H1 (cell line): ENCODE data around the gene EPB41L2. TPM values are rescaled to one million over a fixed set of nuclear protein-coding genes. Genes with fewer than 3 reads are reported as not detected.
A peak's percentile ranks its signal among the peaks of the same experiment; 100 is the strongest.

Source experiments
- CTCF ChIA-PET: fragments of 300-600 bp; sonication (Branson Sonifier 250); formaldehyde crosslinking; loops from one replicate; lab custom pipeline; 2021; ENCODE audit not compliant: partially characterized antibody; lab: Charles Lee
- POLR2A ChIA-PET: fragments of 300-600 bp; sonication (Branson Sonifier 250); formaldehyde crosslinking; loops from one replicate; lab custom pipeline; 2021; ENCODE audit warnings: inconsistent platforms; ENCODE audit not compliant: partially characterized antibody; lab: Charles Lee
- DNase-seq, 2 experiments: peaks; one replicate each; pipeline versions ENCODE4 v3.0.0 to v3.0.0-alpha.2; 2010 to 2022; ENCODE audit warnings: low spot score in 2 of 2, low read depth in 1 of 2, mixed read lengths in 1 of 2
- FAIRE-seq: peaks from 2 replicates; lab custom pipeline; 2011; peaks lifted over from hg19 to GRCh38; lab: Jason Lieb, UNC
- H2AFZ ChIP-seq: 2 replicates; pipeline ENCODE4 v1.8.1; 2012; ENCODE audit warnings: low read length, inconsistent platforms
- H2AK5ac ChIP-seq: 2 replicates; pipeline ENCODE4 v1.6.1; 2013; ENCODE audit warnings: low read depth, low read length
- H2BK120ac ChIP-seq: replicated peaks from 2 replicates; pipeline ENCODE3; 2013; ENCODE audit warnings: low read depth, low read length, inconsistent platforms
- H2BK12ac ChIP-seq: 2 replicates; pipeline ENCODE4 v1.6.1; 2013; ENCODE audit warnings: low read depth, low read length
- H2BK15ac ChIP-seq: 2 replicates; pipeline ENCODE4 v1.6.1; 2013; ENCODE audit warnings: low read length
- H2BK20ac ChIP-seq: 2 replicates; pipeline ENCODE4 v1.6.1; 2013; ENCODE audit warnings: low read length
- H2BK5ac ChIP-seq: 2 replicates; pipeline ENCODE4 v1.6.1; 2013; ENCODE audit warnings: low read depth, low read length
- H3K14ac ChIP-seq: 2 replicates; pipeline ENCODE4 v1.6.1; 2013; ENCODE audit warnings: inconsistent platforms; ENCODE audit not compliant: insufficient read length
- H3K18ac ChIP-seq: 2 replicates; pipeline ENCODE4 v1.6.1; 2013; ENCODE audit warnings: low read length; ENCODE audit errors: extremely low read depth
- H3K23ac ChIP-seq: 2 replicates; pipeline ENCODE4 v1.6.1; 2013; ENCODE audit warnings: inconsistent platforms; ENCODE audit not compliant: insufficient read length
- H3K23me2 ChIP-seq: 2 replicates; pipeline ENCODE4 v1.6.1; 2013; ENCODE audit warnings: low read depth, low read length
- H3K27ac ChIP-seq: 2 replicates; pipeline ENCODE4 v1.6.1; 2011; ENCODE audit warnings: low read depth, low read length, inconsistent platforms
- H3K27me3 ChIP-seq, 4 experiments: replicated peaks in 1 of 4; 1 replicate in 1 of 4; 2 replicates in 3 of 4; pipeline versions ENCODE4 v1.6.1 to v1.8.1; 2011 to 2013; ENCODE audit warnings: low read length in 3 of 4, mild to moderate bottlenecking in 3 of 4, inconsistent platforms in 2 of 4, mixed read lengths in 2 of 4, moderate library complexity in 1 of 4; ENCODE audit not compliant: control insufficient read depth in 3 of 4, insufficient read depth in 3 of 4; ENCODE audit errors: extremely low read depth in 1 of 4
- H3K36me3 ChIP-seq, 4 experiments: 2 replicates each; pipeline versions ENCODE4 v1.6.1 to v1.8.1; 2011 to 2013; ENCODE audit warnings: mild to moderate bottlenecking in 4 of 4, low read length in 3 of 4, moderate library complexity in 2 of 4, control low read depth in 1 of 4, inconsistent platforms in 1 of 4; ENCODE audit not compliant: insufficient read depth in 4 of 4, control insufficient read depth in 2 of 4
- H3K4ac ChIP-seq: replicated peaks from 2 replicates; pipeline ENCODE3; 2013; ENCODE audit warnings: low read length, low read depth, mixed read lengths, inconsistent platforms; ENCODE audit not compliant: insufficient read length
- H3K4me1 ChIP-seq, 4 experiments: replicated peaks in 1 of 4; 1 replicate in 1 of 4; 2 replicates in 3 of 4; pipeline versions ENCODE4 v1.6.1 to v1.8.1; 2011 to 2013; ENCODE audit warnings: low read length in 3 of 4, inconsistent platforms in 2 of 4, mixed read lengths in 1 of 4; ENCODE audit not compliant: insufficient read depth in 4 of 4, control insufficient read depth in 3 of 4
- H3K4me2 ChIP-seq, 2 experiments: 2 replicates each; pipeline versions ENCODE4 v1.6.1 to v1.8.1; 2011 to 2013; ENCODE audit warnings: low read depth in 2 of 2, low read length in 2 of 2, control low read depth in 1 of 2, inconsistent platforms in 1 of 2, mild to moderate bottlenecking in 1 of 2; ENCODE audit not compliant: insufficient read depth in 1 of 2
- H3K4me3 ChIP-seq, 4 experiments: fragments of 200-600, 300-600 bp in 1 of 4; sonication (generic), shearing (Covaris generic), sonication (Bioruptor Twin) in 1 of 4; 2 replicates each; pipeline versions ENCODE4 v1.5.1 to v1.8.1; 2011 to 2016; ENCODE audit warnings: low read length in 4 of 4, low read depth in 3 of 4, control low read depth in 2 of 4, inconsistent platforms in 2 of 4, mild to moderate bottlenecking in 2 of 4, mixed read lengths in 1 of 4, moderate library complexity in 1 of 4; ENCODE audit not compliant: insufficient read depth in 2 of 4; ENCODE audit errors: extremely low read depth in 1 of 4
- H3K56ac ChIP-seq: replicated peaks from 2 replicates; pipeline ENCODE3; 2013; ENCODE audit warnings: low read depth, mild to moderate bottlenecking, mixed read lengths, low read length, inconsistent platforms; ENCODE audit not compliant: insufficient read length
- H3K79me1 ChIP-seq: 2 replicates; pipeline ENCODE4 v1.6.1; 2013; ENCODE audit warnings: low read depth, low read length, control low read depth
- H3K79me2 ChIP-seq, 2 experiments: 2 replicates each; pipeline versions ENCODE4 v1.6.1 to v1.8.1; 2012 to 2013; ENCODE audit warnings: low read length in 2 of 2, mild to moderate bottlenecking in 2 of 2, inconsistent platforms in 1 of 2; ENCODE audit not compliant: insufficient read depth in 2 of 2, control insufficient read depth in 1 of 2
- H3K9ac ChIP-seq, 4 experiments: replicated peaks in 1 of 4; 1 replicate in 1 of 4; 2 replicates in 3 of 4; pipeline versions ENCODE4 v1.6.1 to v1.8.1; 2011 to 2013; ENCODE audit warnings: low read depth in 3 of 4, low read length in 3 of 4, control low read depth in 2 of 4, mild to moderate bottlenecking in 2 of 4, moderate library complexity in 2 of 4, inconsistent platforms in 1 of 4; ENCODE audit errors: extremely low read depth in 1 of 4
- H3K9me3 ChIP-seq, 2 experiments: 2 replicates each; pipeline versions ENCODE4 v1.6.1 to v1.8.1; 2012 to 2013; ENCODE audit warnings: mild to moderate bottlenecking in 2 of 2, moderate library complexity in 2 of 2, control low read depth in 1 of 2, inconsistent platforms in 1 of 2, low read depth in 1 of 2, low read length in 1 of 2, mixed read lengths in 1 of 2; ENCODE audit not compliant: insufficient read depth in 2 of 2
- H4K20me1 ChIP-seq, 2 experiments: replicated peaks in 1 of 2; 2 replicates each; pipeline versions ENCODE3 to v1.8.1; 2011 to 2013; ENCODE audit warnings: inconsistent platforms in 2 of 2, low read length in 2 of 2, mild to moderate bottlenecking in 1 of 2; ENCODE audit not compliant: insufficient read depth in 2 of 2, control insufficient read depth in 1 of 2
- H4K5ac ChIP-seq: 2 replicates; pipeline ENCODE4 v1.6.1; 2013; ENCODE audit warnings: low read length, low read depth, mixed read lengths, inconsistent platforms; ENCODE audit not compliant: insufficient read length
- H4K8ac ChIP-seq: 2 replicates; pipeline ENCODE4 v1.8.0; 2013; ENCODE audit warnings: mild to moderate bottlenecking, moderate library complexity, low read length, inconsistent platforms; ENCODE audit not compliant: insufficient read depth; ENCODE audit errors: extremely low read depth
- H4K91ac ChIP-seq: replicated peaks from 2 replicates; pipeline ENCODE3; 2013; ENCODE audit warnings: low read length, mixed read lengths, inconsistent platforms; ENCODE audit not compliant: insufficient read length
- BCL11A ChIP-seq, 2 experiments: IDR thresholded peaks; one replicate each; pipeline ENCODE4 v1.6.1; 2011; ENCODE audit warnings: low read depth in 2 of 2, low read length in 2 of 2, mild to moderate bottlenecking in 2 of 2
- WGBS, 2 experiments: shearing (Covaris generic) in 1 of 2; methylation state at CpG; one replicate each; pipeline versions ENCODE4 v1.1.6 to v1.1.7; 2013 to 2015; ENCODE audit warnings: low lambda C conversion rate in 2 of 2, mixed read lengths in 2 of 2, inconsistent platforms in 1 of 2, low coverage in 1 of 2, missing lambda C conversion rate in 1 of 2; ENCODE audit not compliant: insufficient replicate concordance in 2 of 2, insufficient coverage in 1 of 2, insufficient read length in 1 of 2; ENCODE audit errors: extremely low coverage in 1 of 2, missing lambda C conversion rate in 1 of 2; 5-methylcytosine and 5-hydroxymethylcytosine counted together
- polyA plus RNA-seq, 7 experiments: library from polyadenylated mRNA; depleted of rRNA in 3 of 7; stranded (reverse) in 5 of 7; unstranded in 2 of 7; fragments of >200 nt in 5 of 7; fragments of 200-250 nt in 2 of 7; gene quantifications; 1 replicate in 5 of 7; 2 replicates in 1 of 7; 4 replicates in 1 of 7; pipeline versions ENCODE4 v1.2.1 to v1.2.3, GENCODE V29; 2011 to 2013; ENCODE audit warnings: missing spikeins in 2 of 7, mixed read lengths in 2 of 7
- total RNA-seq: library from RNA; stranded (reverse); fragmentation: NEBNext Ultra II Directional; extraction: Animal tissue kit (Norgen Biotek cat#: 25700); gene quantifications from 2 replicates; pipeline ENCODE4 v1.2.1, GENCODE V29; 2021

EPB41L2 gene
- total and polyA plus RNA-seq, 2 of the 8 experiments (the other 6 are each of a cell fraction or from before 2014, with no cell fraction given) = 22.5 to 123 TPM

GRCh38 chr6:131061751-131062119 lies 1.3 kb downstream of the EPB41L2 start:
- no peak overlapping the region for H2BK12ac ChIP-seq
- H3K27ac ChIP-seq = no peak overlapping the region
- FAIRE-seq (no peak), DNase-seq (no peak)
- no peaks in the 10 kb centered on the region for H4K20me1 ChIP-seq
- H3K14ac ChIP-seq = no peak overlapping the region
- H3K27me3 ChIP-seq = no peaks in the 10 kb centered on the region
- no peak overlapping the region for H2BK5ac ChIP-seq
- POLR2A ChIA-PET = interaction anchor here (1.0 to 1.4 kb wide), 3 partner anchors 9 to 21 kb away, joined by 3 to 4 read pairs (median 4); no protein-coding TSS in a partner anchor
- WGBS, 2 experiments = 18% methylated on average over 10 of the region's 10 CpGs; no CpG with 5 or more reads in 1 of the 2 experiments
- H2BK120ac ChIP-seq = no peak overlapping the region
- no peaks in the 10 kb centered on the region for H3K9me3 ChIP-seq
- H3K56ac ChIP-seq = no peak overlapping the region
- CTCF ChIA-PET = interaction anchor here (0.7 to 1.5 kb wide), 3 partner anchors 13 to 27 kb away, joined by 3 to 4 read pairs (median 3); no protein-coding TSS in a partner anchor
- H3K79me1 ChIP-seq = peaks cover 3% of the 10 kb centered on the region; the same call in 1 of the 2 replicates
- H4K91ac ChIP-seq = no peak overlapping the region
- H3K18ac ChIP-seq = no peak overlapping the region
- H4K5ac ChIP-seq = no peak overlapping the region
- H3K4me1 ChIP-seq = peaks cover 2 to 20% (median 7%) of the 10 kb centered on the region in 4 experiments; a peak in 5 of 7 replicates
- no peak overlapping the region for H4K8ac ChIP-seq
- H3K23me2 ChIP-seq = peaks cover 7% of the 10 kb centered on the region
- H3K4me2 ChIP-seq = peak overlapping the region; percentile 76 to 81
- no peak overlapping the region for H2BK20ac ChIP-seq
- no peak for TF ChIP-seq BCL11A (IDR thresholded peaks at IDR 0.05; ENCODE audit: low read depth in 2 of 2, low read length in 2 of 2)
- no peak overlapping the region for H2BK15ac ChIP-seq
- H3K9ac ChIP-seq = no peak overlapping the region
- peaks cover 0 to 54% of the 10 kb centered on the region in 2 experiments; a peak in 3 of 4 replicates for H3K79me2 ChIP-seq
- H3K23ac ChIP-seq = no peak overlapping the region
- no peaks in the 10 kb centered on the region for H3K36me3 ChIP-seq
- H3K4ac ChIP-seq = no peak overlapping the region
- peak overlapping the region; percentile 82 to 96 (median 86); a peak in 5 of 8 replicates for H3K4me3 ChIP-seq
- no peak overlapping the region for H2AK5ac ChIP-seq
- no peak overlapping the region for H2AFZ ChIP-seq
